K562 (cell line): ENCODE results near the gene KATNAL2. TPM values are rescaled to one million over a fixed set of nuclear protein-coding genes. Genes with fewer than 3 reads are reported as not detected.

ENCODE experiments used
- ATAC-seq: fragments of 200-7000 bp; cut with Tn5 transposase; 3 replicates; pipeline ENCODE4 v1.9.1; 2020; ENCODE audit warnings: moderate library complexity
- BruUV-seq: library from RNA; stranded (reverse); fragments of 400-500 nt; replicated peaks from 2 replicates; lab custom pipeline; 2021; lab: Mats Ljungman, UMichigan
- CTCF ChIA-PET: fragments of 300-600 bp; formaldehyde crosslinking; extraction: SDS; loops from one replicate; lab custom pipeline; 2021; ENCODE audit warnings: low intra/inter-chr PET ratio; lab: Yijun Ruan, JAX
- POLR2A ChIA-PET: fragments of 300-600, 350-650 bp; sonication (Branson Sonifier 250); formaldehyde crosslinking; extraction: SDS; loops from one replicate; lab custom pipeline; 2021; ENCODE audit warnings: antibody characterized with exemption, inconsistent platforms; lab: Yijun Ruan, JAX
- DNase-seq, 4 experiments: peaks; one replicate each; pipeline versions ENCODE4 v3.0.0 to v3.0.0-alpha.2; 2011 to 2018; ENCODE audit warnings: low spot score in 3 of 4, mixed read lengths in 3 of 4; ENCODE audit errors: extremely low read depth in 1 of 4
- FAIRE-seq: peaks from 2 replicates; lab custom pipeline; 2011; peaks lifted over from hg19 to GRCh38; lab: Jason Lieb, UNC
- H2AFZ ChIP-seq: 2 replicates; pipeline ENCODE4 v1.6.0; 2011; ENCODE audit warnings: low read depth, low read length, control low read depth, inconsistent platforms
- H3K27ac ChIP-seq: fragments of 200-600 bp; 3 replicates; pipeline ENCODE4 v1.8.0; 2011; ENCODE audit warnings: low read depth, mild to moderate bottlenecking, control low read depth, inconsistent platforms, low read length, moderate library complexity, mixed read lengths; ENCODE audit errors: extremely low read depth
- H3K27me3 ChIP-seq, 2 experiments: fragments of 300-600 bp in 1 of 2; 2 replicates in 1 of 2; 3 replicates in 1 of 2; pipeline versions ENCODE4 v1.6.0 to v1.8.0; 2011; ENCODE audit warnings: inconsistent platforms in 2 of 2, low read length in 2 of 2, mild to moderate bottlenecking in 1 of 2, mixed read lengths in 1 of 2, moderate library complexity in 1 of 2; ENCODE audit not compliant: control insufficient read depth in 2 of 2, insufficient read depth in 2 of 2
- H3K36me3 ChIP-seq: fragments of 300-600 bp; 3 replicates; pipeline ENCODE4 v1.8.0; 2011; ENCODE audit warnings: mild to moderate bottlenecking, low read length, inconsistent platforms; ENCODE audit not compliant: control insufficient read depth, insufficient read depth
- H3K4me1 ChIP-seq, 2 experiments: fragments of 200-600 bp in 1 of 2; replicated peaks in 1 of 2; 2 replicates in 1 of 2; 3 replicates in 1 of 2; pipeline versions ENCODE4 v1.5.1 to v1.8.0; 2011; ENCODE audit warnings: inconsistent platforms in 2 of 2, low read length in 2 of 2, mild to moderate bottlenecking in 1 of 2, mixed read lengths in 1 of 2, moderate library complexity in 1 of 2; ENCODE audit not compliant: control insufficient read depth in 2 of 2, insufficient read depth in 2 of 2
- H3K4me2 ChIP-seq: 2 replicates; pipeline ENCODE4 v1.6.1; 2011; ENCODE audit warnings: low read length, control low read depth, inconsistent platforms, mixed read lengths; ENCODE audit not compliant: insufficient read depth
- H3K4me3 ChIP-seq: fragments of 200-600 bp; sonication (generic), shearing (Covaris generic); 2 replicates; pipeline ENCODE4 v1.5.1; 2016; ENCODE audit warnings: control low read depth, inconsistent platforms
- H3K79me2 ChIP-seq: fragments of 200-600 bp; 3 replicates; pipeline ENCODE4 v1.8.0; 2011; ENCODE audit warnings: low read length, inconsistent platforms; ENCODE audit not compliant: control insufficient read depth, insufficient read depth
- H3K9ac ChIP-seq, 2 experiments: 2 replicates each; pipeline versions ENCODE4 v1.6.0 to v1.6.1; 2011; ENCODE audit warnings: low read depth in 2 of 2, low read length in 2 of 2, control low read depth in 1 of 2, inconsistent platforms in 1 of 2, mild to moderate bottlenecking in 1 of 2, mixed read lengths in 1 of 2; ENCODE audit not compliant: insufficient read depth in 1 of 2
- H3K9me1 ChIP-seq: one replicate; pipeline ENCODE4 v1.6.0; 2011; ENCODE audit warnings: inconsistent platforms, mild to moderate bottlenecking, low read length, moderate library complexity; ENCODE audit not compliant: control insufficient read depth, insufficient read depth
- H3K9me3 ChIP-seq: replicated peaks from 2 replicates; pipeline ENCODE4 v1.5.1; 2011; ENCODE audit warnings: low read depth, low read length, inconsistent platforms; ENCODE audit not compliant: control insufficient read depth, insufficient read depth
- H4K20me1 ChIP-seq: replicated peaks from 2 replicates; pipeline ENCODE4 v1.6.1; 2011; ENCODE audit warnings: low read length, inconsistent platforms, mixed read lengths; ENCODE audit not compliant: control insufficient read depth, insufficient read depth
- AFF4 ChIP-seq: sonication (generic); formaldehyde crosslinking; IDR thresholded peaks from 2 replicates; pipeline ENCODE4 v1.8.0; 2023; ENCODE audit warnings: mild to moderate bottlenecking, missing genetic modification reagents
- CC2D1A ChIP-seq: fragments of 450-650 bp; IDR thresholded peaks from 2 replicates; pipeline ENCODE4 v1.6.1; 2017; ENCODE audit warnings: mild to moderate bottlenecking
- OTX1 ChIP-seq: fragments of 450-650 bp; formaldehyde crosslinking; IDR thresholded peaks from 2 replicates; pipeline ENCODE4 v1.4.0; 2022; ENCODE audit warnings: mild to moderate bottlenecking
- RUNX1 ChIP-seq: sonication (generic); IDR thresholded peaks from 2 replicates; pipeline ENCODE4 v1.6.1; 2016; ENCODE audit warnings: antibody characterized with exemption, low read depth
- SMARCA4 ChIP-seq: fragments of 450-650 bp; IDR thresholded peaks from 2 replicates; pipeline ENCODE4 v1.6.1; 2016
- TCF7 ChIP-seq: sonication (generic); IDR thresholded peaks from 2 replicates; pipeline ENCODE4 v1.6.1; 2016; ENCODE audit warnings: antibody characterized with exemption, borderline replicate concordance
- ZBED1 ChIP-seq: IDR thresholded peaks from 2 replicates; pipeline ENCODE4 v1.6.1; 2014
- ZBTB9 ChIP-seq: fragments of 450-650 bp; formaldehyde crosslinking; IDR thresholded peaks from 2 replicates; pipeline ENCODE4 v1.4.0; 2020; ENCODE audit warnings: mild to moderate bottlenecking, moderate library complexity
- ZFP91 ChIP-seq: sonication (generic); formaldehyde crosslinking; IDR thresholded peaks from 2 replicates; pipeline ENCODE4 v1.8.0; 2022; ENCODE audit warnings: mild to moderate bottlenecking, missing genetic modification reagents
- ZNF507 ChIP-seq: conservative IDR thresholded peaks from 2 replicates; pipeline ENCODE4 v1.6.1; 2017; ENCODE audit warnings: missing genetic modification characterization, missing compliant biosample characterization
- WGBS: fragments of 100-300 bp; shearing (Covaris generic); methylation state at CpG from one replicate; pipeline ENCODE4 v1.1.6; 2016; ENCODE audit warnings: low coverage, mixed read lengths; ENCODE audit not compliant: insufficient coverage; ENCODE audit errors: missing lambda C conversion rate; 5-methylcytosine and 5-hydroxymethylcytosine counted together
- in situ Hi-C: fragments of 300-500 bp; cut with MboI; formaldehyde crosslinking; loops from 4 replicates; pipeline ENCODE4 v1.15.0; 2018; ENCODE audit warnings: inconsistent platforms, mixed read lengths
- intact Hi-C: fragments of 100-400 bp; cut with micrococcal nuclease; formaldehyde crosslinking; loops from 2 replicates; pipeline ENCODE4 v1.14.2; 2022
- polyA plus RNA-seq, 8 experiments: library from polyadenylated mRNA; depleted of rRNA in 4 of 8; stranded (reverse) in 5 of 8; unstranded in 3 of 8; fragments of >200 nt; fragmentation: Nextera tagmentation in 2 of 8; fragmentation: Illumina TruSeq in 1 of 8; extraction: Ambion mirVana in 2 of 8; extraction: Trizol in 1 of 8; gene quantifications; 2 replicates each; pipeline versions ENCODE4 v1.2.1 to v1.2.3, GENCODE V29; 2011 to 2014; ENCODE audit warnings: inconsistent platforms in 1 of 8, missing spikeins in 1 of 8
- total RNA-seq, 7 experiments: library from RNA; depleted of rRNA in 6 of 7; stranded (reverse); fragments of >200 nt in 6 of 7; fragmentation: Illumina TruSeq in 2 of 7; extraction: Trizol in 2 of 7; gene quantifications; 2 replicates each; pipeline versions ENCODE4 v1.2.1 to v1.2.3, GENCODE V29; 2011 to 2021; ENCODE audit warnings: low replicate concordance in 1 of 7
- TF ChIP-seq, protein P1 (sequence below), 2 experiments: IDR thresholded peaks; 2 replicates each; pipeline ENCODE4 v1.6.1; 2012; ENCODE audit warnings: improper control_type of control experiment in 2 of 2, low read depth in 2 of 2, low read length in 2 of 2, borderline replicate concordance in 1 of 2

KATNAL2 gene
- total and polyA plus RNA-seq, 9 of the 15 experiments (the other 6 are each of a cell fraction or from before 2014, with no cell fraction given), result 0.08 to 1.2 (median 0.48) TPM

GRCh38 chr18:46883180-46883579 lies 34.2 kb upstream of the KATNAL2 start:
- Histone ChIP-seq H3K4me2 (no peak overlapping the region), H3K9ac (no peak overlapping the region), H3K4me3 (no peak overlapping the region), H3K36me3 (peaks cover 9% of the 10 kb centered on the region; the same call in 1 of the 3 replicates), H3K79me2 (peaks cover 44% of the 10 kb centered on the region), H3K4me1 (no peaks in the 10 kb centered on the region), H3K27ac (no peak overlapping the region), H3K27me3 (no peaks in the 10 kb centered on the region), H3K9me1 (no peaks in the 10 kb centered on the region), H4K20me1 (no peaks in the 10 kb centered on the region), H2AFZ (no peak overlapping the region), H3K9me3 (peaks cover 2% of the 10 kb centered on the region; the same call in 1 of the 2 replicates)
- 93% methylated on average over 4 of the region's 4 CpGs for WGBS
- in situ Hi-C loops, result no loop called here
- DNase-seq, result no peak
- ChIA-PET CTCF (no interaction called here), POLR2A (interaction anchor here (1.1 kb wide), 1 partner anchor 42 kb away, joined by 3 read pairs; no protein-coding TSS in a partner anchor)
- FAIRE-seq, result no peak
- no peak for ATAC-seq
- intact Hi-C loops, result no loop called here
- no TSS peak for BruUV-seq
- TF ChIP-seq ZBED1 (no peak), AFF4 (CRISPR knock-in tag) (no peak), OTX1 (no peak), TCF7 (no peak), ZBTB9 (CRISPR knock-in tag) (no peak), ZFP91 (no peak), CC2D1A (no peak), RUNX1 (no peak), SMARCA4 (no peak), ZNF507 (tag) (no peak)
- TF ChIP-seq, protein P1, sequence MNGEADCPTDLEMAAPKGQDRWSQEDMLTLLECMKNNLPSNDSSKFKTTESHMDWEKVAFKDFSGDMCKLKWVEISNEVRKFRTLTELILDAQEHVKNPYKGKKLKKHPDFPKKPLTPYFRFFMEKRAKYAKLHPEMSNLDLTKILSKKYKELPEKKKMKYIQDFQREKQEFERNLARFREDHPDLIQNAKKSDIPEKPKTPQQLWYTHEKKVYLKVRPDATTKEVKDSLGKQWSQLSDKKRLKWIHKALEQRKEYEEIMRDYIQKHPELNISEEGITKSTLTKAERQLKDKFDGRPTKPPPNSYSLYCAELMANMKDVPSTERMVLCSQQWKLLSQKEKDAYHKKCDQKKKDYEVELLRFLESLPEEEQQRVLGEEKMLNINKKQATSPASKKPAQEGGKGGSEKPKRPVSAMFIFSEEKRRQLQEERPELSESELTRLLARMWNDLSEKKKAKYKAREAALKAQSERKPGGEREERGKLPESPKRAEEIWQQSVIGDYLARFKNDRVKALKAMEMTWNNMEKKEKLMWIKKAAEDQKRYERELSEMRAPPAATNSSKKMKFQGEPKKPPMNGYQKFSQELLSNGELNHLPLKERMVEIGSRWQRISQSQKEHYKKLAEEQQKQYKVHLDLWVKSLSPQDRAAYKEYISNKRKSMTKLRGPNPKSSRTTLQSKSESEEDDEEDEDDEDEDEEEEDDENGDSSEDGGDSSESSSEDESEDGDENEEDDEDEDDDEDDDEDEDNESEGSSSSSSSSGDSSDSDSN (IDR thresholded peaks at IDR 0.05; ENCODE audit: borderline replicate concordance in 1 of 2, low read depth in 2 of 2, low read length in 2 of 2), result no peak
